Stomach (tissue), 4 donors: ENCODE data around the gene NMNAT2.

Source experiments
- CTCF ChIP-seq, 7 experiments: fragments of 450-650 bp in 4 of 7; fragments of 200-600 bp in 3 of 7; sonication (generic) in 3 of 7; IDR thresholded peaks; one replicate each; pipeline ENCODE4 v1.5.1; 2016 to 2019; ENCODE audit warnings: antibody characterized with exemption in 7 of 7, control low read depth in 2 of 7, mild to moderate bottlenecking in 1 of 7
- POLR2A ChIP-seq, 4 donors: fragments of 450-650 bp; IDR thresholded peaks; one replicate each; pipeline ENCODE4 v1.6.1; 2016; ENCODE audit warnings: antibody characterized with exemption in 4 of 4, control low read depth in 2 of 4, mild to moderate bottlenecking in 1 of 4, moderate library complexity in 1 of 4

- TF ChIP-seq CTCF (IDR thresholded peaks at IDR 0.05): no peak
- no peak for TF ChIP-seq POLR2A (IDR thresholded peaks at IDR 0.05)
Observed at GRCh38 chr1:183277821-183278738, 140.1 kb downstream of the NMNAT2 start.
